Effector CD4-positive, alpha-beta T cell (primary cell): ENCODE data around the gene NADSYN1.
A peak's percentile ranks its signal among the peaks of the same experiment; 100 is the strongest.

Source experiments
- DNase-seq: peaks from one replicate; pipeline ENCODE4 v3.0.0-alpha.2; 2020

Gene NADSYN1

DNA sequence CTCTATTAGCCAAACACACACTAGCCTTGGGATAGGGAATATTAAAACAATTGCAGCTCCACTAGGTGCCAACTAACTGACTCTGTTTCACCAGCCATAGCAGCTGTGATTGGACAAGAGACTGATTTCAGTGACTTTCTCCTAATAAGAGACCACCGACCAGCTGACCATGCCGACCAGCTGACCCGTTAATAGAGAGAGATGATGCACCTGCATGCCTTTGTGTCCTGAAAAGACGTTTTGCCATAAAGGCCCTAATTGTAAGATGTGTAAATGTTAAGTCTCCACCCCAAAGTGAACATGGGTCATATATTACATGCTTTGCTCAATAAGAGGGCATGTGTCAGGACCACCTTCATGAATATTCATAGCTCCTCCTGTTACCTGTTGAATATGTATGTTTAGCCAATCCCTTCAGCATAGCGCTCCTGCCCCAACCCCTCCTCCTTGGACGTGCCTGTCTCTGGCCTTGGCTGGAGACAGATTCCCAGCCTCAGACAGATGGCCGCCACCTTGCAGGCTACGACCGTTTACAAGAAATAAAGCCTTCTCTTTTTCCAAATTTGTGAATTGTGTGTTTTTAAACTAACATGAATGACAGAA lies 1.3 kb upstream of the NADSYN1 start:
- no peak for DNase-seq

- DNase-seq, result peak; percentile 53
Measured at GRCh38 chr11:71452199-71453036, 585 bp upstream of the NADSYN1 start.

GRCh38 chr11:71453918-71454304 lies 908 bp downstream of the NADSYN1 start:
- DNase-seq, result no peak

- peak; percentile 21 for DNase-seq
Measured at GRCh38 chr11:71454470-71455113, 1.6 kb downstream of the NADSYN1 start.

- no peak for DNase-seq
Measured at GRCh38 chr11:71456294-71456693, 3.3 kb downstream of the NADSYN1 start.

GRCh38 chr11:71456831-71457230 lies 3.8 kb downstream of the NADSYN1 start:
- no peak for DNase-seq

DNA sequence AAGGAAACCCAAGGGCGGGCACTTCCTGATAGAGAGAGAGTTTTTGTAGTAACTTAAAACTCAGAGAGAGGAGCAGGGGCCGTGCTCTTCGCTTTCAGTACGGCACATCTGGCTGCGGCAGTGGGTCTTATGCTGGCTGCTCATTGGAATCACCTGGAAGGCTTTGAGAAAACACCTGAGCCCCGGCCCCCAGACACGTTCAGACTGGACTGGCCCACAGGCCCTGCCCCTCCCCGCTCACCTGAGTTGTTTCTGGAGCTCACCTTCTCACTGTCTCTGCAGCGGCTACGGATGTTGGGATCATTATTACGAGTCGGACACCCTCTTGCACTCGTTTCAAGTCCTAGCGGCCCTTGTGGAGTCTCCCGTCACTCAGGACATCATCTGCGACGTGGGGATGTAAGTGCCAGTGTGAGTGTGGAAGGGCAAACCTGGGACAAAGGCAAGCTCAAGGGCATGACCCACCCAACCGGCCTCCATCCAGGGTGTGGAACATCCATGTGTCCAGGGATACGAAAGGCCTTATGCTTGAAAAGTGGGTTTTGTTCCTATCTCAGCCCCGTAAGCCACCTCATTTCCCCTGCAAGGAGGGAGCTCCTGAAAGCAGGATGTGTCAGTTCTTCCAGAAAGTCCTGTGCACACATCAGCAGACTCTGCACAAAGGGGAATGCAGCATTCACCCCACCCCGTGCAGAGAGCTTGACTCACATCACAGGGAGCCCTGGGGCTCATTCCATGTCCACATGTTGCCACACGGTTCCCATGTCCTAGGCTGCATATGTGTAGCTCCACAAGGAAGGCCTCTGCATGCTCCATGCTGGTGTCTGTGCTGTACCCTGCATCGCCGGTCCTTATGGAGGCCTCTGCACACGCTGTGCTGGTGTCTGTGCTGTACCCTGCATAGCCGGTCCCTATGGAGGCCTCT lies 5.4 kb downstream of the NADSYN1 start:
- no peak for DNase-seq

DNA sequence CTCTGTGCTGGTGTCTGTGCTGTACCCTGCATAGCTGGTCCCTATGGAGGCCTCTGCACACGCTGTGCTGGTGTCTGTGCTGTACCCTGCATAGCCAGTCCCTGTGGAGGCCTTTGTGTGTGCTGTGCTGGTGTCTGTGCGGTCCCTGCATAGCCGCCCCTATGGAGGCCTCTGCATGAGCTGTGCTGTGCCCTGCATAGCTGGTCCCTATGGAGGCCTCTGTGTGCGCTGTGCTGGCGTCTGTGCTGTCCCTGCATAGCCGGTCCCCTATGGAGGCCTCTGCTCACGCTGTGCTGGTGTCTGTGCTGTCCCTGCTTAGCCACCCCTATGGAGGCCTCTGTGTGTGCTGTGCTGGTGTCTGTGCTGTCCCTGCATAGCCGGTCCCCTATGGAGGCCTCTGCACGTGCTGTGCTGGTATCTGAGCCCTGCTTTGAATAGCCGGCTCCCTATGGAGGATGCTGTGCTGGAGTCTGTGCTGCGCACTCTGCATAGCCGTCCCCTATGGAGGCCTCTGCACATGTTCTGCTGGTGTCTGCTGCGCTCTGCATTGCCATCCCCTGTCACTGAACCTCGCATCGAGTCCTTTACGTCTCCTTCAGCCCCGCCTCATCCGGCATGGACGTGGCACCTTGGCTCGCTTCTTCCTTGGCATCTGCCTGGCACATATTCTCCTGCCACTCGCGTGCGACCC lies 6.2 kb downstream of the NADSYN1 start:
- DNase-seq, result no peak

- DNase-seq, result no peak
Measured at GRCh38 chr11:71459767-71460320, 6.8 kb downstream of the NADSYN1 start.

DNA sequence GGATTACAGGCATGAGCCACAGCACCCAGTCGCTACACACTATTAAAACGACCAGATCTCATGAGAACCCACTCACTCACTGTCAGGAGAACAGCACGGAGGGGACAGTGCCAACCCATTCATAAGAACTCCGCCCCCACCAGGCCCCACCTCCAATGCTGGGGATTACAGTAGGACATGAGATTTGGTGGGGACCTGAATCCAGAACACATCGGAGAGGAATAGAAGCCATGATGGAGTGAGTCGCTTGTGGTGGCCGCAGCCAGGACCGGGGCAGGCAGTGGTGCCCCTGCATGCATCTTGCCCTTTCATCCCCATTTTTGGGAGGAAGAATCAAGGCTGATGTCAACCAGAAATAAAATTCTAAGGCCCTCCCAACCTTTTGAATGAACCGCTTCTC lies 8.7 kb downstream of the NADSYN1 start:
- DNase-seq, result no peak

- DNase-seq, result no peak
Measured at GRCh38 chr11:71462726-71463125, 9.7 kb downstream of the NADSYN1 start.

GRCh38 chr11:71463331-71464211 lies 10.6 kb downstream of the NADSYN1 start:
- no peak for DNase-seq

GRCh38 chr11:71465054-71465453 lies 12.1 kb downstream of the NADSYN1 start:
- DNase-seq, result no peak

DNA sequence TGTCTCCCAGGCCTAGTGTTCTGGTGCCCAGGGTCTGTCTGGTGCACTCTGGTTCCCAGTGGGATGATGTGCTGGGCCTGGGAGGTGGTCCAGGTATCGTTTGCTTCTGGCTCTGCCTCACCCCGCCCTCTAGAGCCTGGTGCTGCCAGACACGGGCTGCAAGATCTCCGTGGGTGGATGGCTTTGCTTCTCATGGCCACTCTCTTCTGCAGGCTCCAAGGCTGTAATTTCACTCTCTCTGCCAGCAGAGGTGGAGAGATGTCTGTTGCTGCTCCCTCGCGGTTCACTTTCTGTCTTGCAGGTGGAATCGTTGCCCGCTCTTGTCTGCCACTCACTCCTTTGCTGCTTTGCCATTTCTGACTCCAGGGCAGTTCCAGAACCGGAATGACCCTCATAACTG lies 13.4 kb downstream of the NADSYN1 start:
- no peak for DNase-seq

DNA sequence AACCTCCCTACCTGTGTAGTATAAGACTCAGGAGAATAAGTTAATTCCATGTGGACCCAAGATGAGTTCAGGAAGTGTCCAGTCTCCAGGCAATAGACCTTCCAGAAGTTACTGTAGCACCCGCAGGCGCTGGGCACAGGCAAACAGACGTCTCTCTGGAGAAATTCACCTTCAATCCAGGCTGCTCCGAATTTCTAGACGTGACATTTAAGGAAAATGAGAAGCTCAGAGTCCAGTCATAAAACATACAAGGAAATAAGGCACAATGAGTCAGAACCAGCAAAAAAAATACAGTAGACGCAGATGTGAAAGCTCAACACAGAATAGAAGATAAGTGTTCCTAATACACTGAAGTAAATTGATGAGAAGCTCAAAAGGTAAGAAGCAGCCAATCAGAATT lies 14.2 kb downstream of the NADSYN1 start:
- DNase-seq, result no peak

DNA sequence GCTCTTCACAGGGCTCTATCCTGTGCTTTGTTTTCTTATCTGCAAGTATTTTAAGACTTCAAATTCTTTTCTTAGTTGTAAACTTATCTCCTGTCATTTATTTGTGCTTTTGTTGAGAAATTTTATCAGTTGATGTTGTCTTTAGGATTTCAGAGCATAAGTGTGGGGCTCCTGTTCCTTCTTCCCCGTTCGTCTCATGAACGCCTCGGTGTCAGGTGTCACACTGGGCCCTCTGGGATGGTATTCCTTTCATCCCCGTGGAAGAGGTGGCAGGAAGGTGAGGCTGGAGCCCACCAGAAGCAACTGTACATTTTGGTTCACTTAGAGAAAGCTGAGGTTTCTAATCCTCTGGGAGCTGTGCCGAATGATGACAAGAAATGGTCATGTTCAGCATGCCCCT lies 17.9 kb downstream of the NADSYN1 start:
- DNase-seq, result no peak

DNA sequence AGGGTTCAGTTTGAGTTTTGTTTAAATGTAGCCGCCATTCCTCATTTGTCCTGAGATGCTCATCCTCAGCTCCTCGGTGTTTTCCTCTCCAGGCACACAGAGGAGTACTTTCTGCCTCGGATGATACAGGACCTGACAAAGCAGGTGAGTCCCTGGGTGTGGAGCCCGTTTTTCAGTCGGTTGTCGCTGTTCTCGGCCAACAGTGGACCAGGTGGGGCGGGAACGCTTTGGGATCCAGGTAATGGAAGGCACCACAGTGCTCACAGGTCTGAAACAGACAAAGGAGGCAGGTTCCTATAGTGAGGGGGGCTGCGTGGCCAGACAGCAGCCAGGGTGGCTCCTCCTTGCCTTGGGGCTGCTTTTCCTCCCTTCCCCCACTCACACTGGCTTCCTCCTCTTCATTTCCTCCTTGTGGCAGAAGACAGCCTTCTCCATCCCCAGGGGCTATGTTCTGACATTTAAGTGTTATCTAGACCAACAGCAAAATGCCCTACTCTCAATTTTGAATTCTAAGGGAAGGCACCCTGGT lies 19.4 kb downstream of the NADSYN1 start:
- no peak for DNase-seq

- DNase-seq, result no peak
Measured at GRCh38 chr11:71472941-71473792, 20.2 kb downstream of the NADSYN1 start.

GRCh38 chr11:71473793-71474080 lies 20.7 kb downstream of the NADSYN1 start:
- no peak for DNase-seq
